ENCODE data around the gene MOSMO. TPM values are rescaled to one million over a fixed set of nuclear protein-coding genes. Genes with fewer than 3 reads are reported as not detected.
"Not testable (repeated sequence)": the region's sequence is repeated elsewhere in the genome, so short reads cannot be mapped to it uniquely, and the experiment has no call there.

MOSMO gene
- total and polyA plus RNA-seq, 9 of the 15 experiments (the other 6 are each of a cell fraction or from before 2014, with no cell fraction given) = 1.9 to 13.3 (median 7.7) TPM

DNA sequence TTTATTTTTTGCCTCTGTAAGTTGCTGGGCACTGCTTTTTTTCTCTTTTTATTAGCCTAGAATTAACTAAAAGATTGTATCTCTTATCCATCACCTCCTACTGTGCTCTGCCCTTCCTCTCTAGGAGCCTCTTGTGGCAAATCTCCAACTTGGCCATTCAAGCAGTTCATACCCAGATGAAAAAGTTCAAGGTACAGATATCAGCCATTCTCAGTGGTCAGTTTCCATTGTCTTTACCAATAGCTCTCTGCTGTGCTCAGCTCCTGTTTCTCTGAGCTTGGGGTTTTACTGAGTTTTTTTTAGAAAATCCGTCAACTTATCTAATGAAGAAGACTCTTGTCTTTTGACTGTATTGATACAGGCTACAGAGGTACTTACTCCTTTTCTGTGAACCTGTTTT is 15.6 kb downstream of the MOSMO start:
- in situ Hi-C loops (cut with MboI) (no loop called here), intact Hi-C loops (cut with micrococcal nuclease) (no loop called here)
- Histone ChIP-seq H3K4me3 (no peak overlapping the region), H2AFZ (ENCODE audit: low read depth, low read length) (no peak overlapping the region), H3K9me3 (replicated peaks; ENCODE audit: control insufficient read depth, insufficient read depth, low read depth, low read length) (no peaks in the 10 kb centered on the region), H3K79me2 (ENCODE audit: control insufficient read depth, insufficient read depth, low read length) (peaks cover 3% of the 10 kb centered on the region; the same call in 2 of the 3 replicates), H3K27me3 (ENCODE audit: control insufficient read depth in 2 of 2, insufficient read depth in 2 of 2, low read length in 2 of 2) (no peaks in the 10 kb centered on the region), H3K9ac (ENCODE audit: insufficient read depth in 1 of 2, low read depth in 2 of 2, low read length in 2 of 2) (no peak overlapping the region), H4K20me1 (replicated peaks; ENCODE audit: control insufficient read depth, insufficient read depth, low read length) (peaks cover 4% of the 10 kb centered on the region; the same call in 1 of the 2 replicates), H3K9me1 (ENCODE audit: control insufficient read depth, insufficient read depth, low read length) (no peaks in the 10 kb centered on the region), H3K4me2 (ENCODE audit: insufficient read depth, low read length) (no peak overlapping the region), H3K27ac (ENCODE audit: extremely low read depth, low read depth, low read length) (no peak overlapping the region), H3K36me3 (ENCODE audit: control insufficient read depth, insufficient read depth, low read length) (no peaks in the 10 kb centered on the region; the same call in 2 of the 3 replicates), H3K4me1 (replicated peaks in 1 of 2; ENCODE audit: control insufficient read depth in 2 of 2, insufficient read depth in 2 of 2, low read length in 2 of 2) (no peaks in the 10 kb centered on the region)
- no peak for FAIRE-seq
- ATAC-seq = no peak
- DNase-seq (ENCODE audit: extremely low read depth in 1 of 4, low spot score in 3 of 4) = no peak
- 53% methylated on average over 1 of the region's 1 CpG for WGBS (ENCODE audit: insufficient coverage, low coverage, missing lambda C conversion rate)
- BruUV-seq (replicated peaks) = no TSS peak
- ChIA-PET CTCF (ENCODE audit: low intra/inter-chr PET ratio) (interaction anchor here (0.7 kb wide), 1 partner anchor 56 kb away, joined by 3 read pairs; no protein-coding TSS in a partner anchor), POLR2A (interaction anchor here (1.0 to 1.1 kb wide), 2 partner anchors 12 to 32 kb away, joined by 3 to 4 read pairs; no protein-coding TSS in a partner anchor)
- TF ChIP-seq ZNF146 (CRISPR knock-in tag; IDR thresholded peaks at IDR 0.05; ENCODE audit: unreplicated experiment) (no peak), MLLT1 (IDR thresholded peaks at IDR 0.05) (no peak), GATAD2B (IDR thresholded peaks at IDR 0.05; ENCODE audit: borderline replicate concordance) (no peak), HNRNPLL (IDR thresholded peaks at IDR 0.05; ENCODE audit: low read depth, low read length, poor library complexity, severe bottlenecking) (no peak), HDGF (IDR thresholded peaks at IDR 0.05) (no peak), ID3 (CRISPR knock-in tag; IDR thresholded peaks at IDR 0.05) (no peak), ID3 (tag; IDR thresholded peaks at IDR 0.05) (no peak), PTTG1 (tag; IDR thresholded peaks at IDR 0.05; ENCODE audit: low read depth) (no peak)
- TF ChIP-seq, protein P1, sequence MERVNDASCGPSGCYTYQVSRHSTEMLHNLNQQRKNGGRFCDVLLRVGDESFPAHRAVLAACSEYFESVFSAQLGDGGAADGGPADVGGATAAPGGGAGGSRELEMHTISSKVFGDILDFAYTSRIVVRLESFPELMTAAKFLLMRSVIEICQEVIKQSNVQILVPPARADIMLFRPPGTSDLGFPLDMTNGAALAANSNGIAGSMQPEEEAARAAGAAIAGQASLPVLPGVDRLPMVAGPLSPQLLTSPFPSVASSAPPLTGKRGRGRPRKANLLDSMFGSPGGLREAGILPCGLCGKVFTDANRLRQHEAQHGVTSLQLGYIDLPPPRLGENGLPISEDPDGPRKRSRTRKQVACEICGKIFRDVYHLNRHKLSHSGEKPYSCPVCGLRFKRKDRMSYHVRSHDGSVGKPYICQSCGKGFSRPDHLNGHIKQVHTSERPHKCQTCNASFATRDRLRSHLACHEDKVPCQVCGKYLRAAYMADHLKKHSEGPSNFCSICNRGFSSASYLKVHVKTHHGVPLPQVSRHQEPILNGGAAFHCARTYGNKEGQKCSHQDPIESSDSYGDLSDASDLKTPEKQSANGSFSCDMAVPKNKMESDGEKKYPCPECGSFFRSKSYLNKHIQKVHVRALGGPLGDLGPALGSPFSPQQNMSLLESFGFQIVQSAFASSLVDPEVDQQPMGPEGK (CRISPR knock-in tag; IDR thresholded peaks at IDR 0.05; ENCODE audit: borderline replicate concordance) = no peak
- TF ChIP-seq, protein P2, sequence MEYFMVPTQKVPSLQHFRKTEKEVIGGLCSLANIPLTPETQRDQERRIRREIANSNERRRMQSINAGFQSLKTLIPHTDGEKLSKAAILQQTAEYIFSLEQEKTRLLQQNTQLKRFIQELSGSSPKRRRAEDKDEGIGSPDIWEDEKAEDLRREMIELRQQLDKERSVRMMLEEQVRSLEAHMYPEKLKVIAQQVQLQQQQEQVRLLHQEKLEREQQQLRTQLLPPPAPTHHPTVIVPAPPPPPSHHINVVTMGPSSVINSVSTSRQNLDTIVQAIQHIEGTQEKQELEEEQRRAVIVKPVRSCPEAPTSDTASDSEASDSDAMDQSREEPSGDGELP (CRISPR knock-in tag; IDR thresholded peaks at IDR 0.05; ENCODE audit: borderline replicate concordance) = no peak

- FAIRE-seq; H2AFZ ChIP-seq (ENCODE audit: low read depth, low read length); DNase-seq (ENCODE audit: extremely low read depth in 1 of 4, low spot score in 3 of 4); CTCF ChIA-PET (ENCODE audit: low intra/inter-chr PET ratio); H3K9me3 ChIP-seq (replicated peaks; ENCODE audit: control insufficient read depth, insufficient read depth, low read depth, low read length); H4K20me1 ChIP-seq (replicated peaks; ENCODE audit: control insufficient read depth, insufficient read depth, low read length); BruUV-seq (replicated peaks); POLR2A ChIA-PET; H3K36me3 ChIP-seq (ENCODE audit: control insufficient read depth, insufficient read depth, low read length); H3K9me1 ChIP-seq (ENCODE audit: control insufficient read depth, insufficient read depth, low read length); H3K9ac ChIP-seq (ENCODE audit: insufficient read depth in 1 of 2, low read depth in 2 of 2, low read length in 2 of 2); H3K4me1 ChIP-seq (replicated peaks in 1 of 2; ENCODE audit: control insufficient read depth in 2 of 2, insufficient read depth in 2 of 2, low read length in 2 of 2); H3K79me2 ChIP-seq (ENCODE audit: control insufficient read depth, insufficient read depth, low read length); H3K4me3 ChIP-seq; H3K27ac ChIP-seq (ENCODE audit: extremely low read depth, low read depth, low read length); H3K27me3 ChIP-seq (ENCODE audit: control insufficient read depth in 2 of 2, insufficient read depth in 2 of 2, low read length in 2 of 2); H3K4me2 ChIP-seq (ENCODE audit: insufficient read depth, low read length); ATAC-seq; intact Hi-C loops (cut with micrococcal nuclease): not testable (repeated sequence)
- 72% methylated on average over 3 of the region's 4 CpGs for WGBS (ENCODE audit: insufficient coverage, low coverage, missing lambda C conversion rate)
- in situ Hi-C loops (cut with MboI) = loop anchor here (25.0 kb wide), 1 partner anchor 1012 kb away; no protein-coding TSS in a partner anchor
Observed at GRCh38 chr16:22024785-22025184, 16.9 kb downstream of the MOSMO start.
